HG03457 (cell line): ENCODE data around the gene ANKRD6.
A peak's percentile ranks its signal among the peaks of the same experiment; 100 is the strongest.

Experiments used
- ATAC-seq: cut with Tn5 transposase; IDR thresholded peaks from one replicate; pipeline ENCODE4 v1.9.1; 2021; ENCODE audit warnings: moderate number of reproducible peaks; ENCODE audit not compliant: unreplicated experiment

ANKRD6 gene

DNA sequence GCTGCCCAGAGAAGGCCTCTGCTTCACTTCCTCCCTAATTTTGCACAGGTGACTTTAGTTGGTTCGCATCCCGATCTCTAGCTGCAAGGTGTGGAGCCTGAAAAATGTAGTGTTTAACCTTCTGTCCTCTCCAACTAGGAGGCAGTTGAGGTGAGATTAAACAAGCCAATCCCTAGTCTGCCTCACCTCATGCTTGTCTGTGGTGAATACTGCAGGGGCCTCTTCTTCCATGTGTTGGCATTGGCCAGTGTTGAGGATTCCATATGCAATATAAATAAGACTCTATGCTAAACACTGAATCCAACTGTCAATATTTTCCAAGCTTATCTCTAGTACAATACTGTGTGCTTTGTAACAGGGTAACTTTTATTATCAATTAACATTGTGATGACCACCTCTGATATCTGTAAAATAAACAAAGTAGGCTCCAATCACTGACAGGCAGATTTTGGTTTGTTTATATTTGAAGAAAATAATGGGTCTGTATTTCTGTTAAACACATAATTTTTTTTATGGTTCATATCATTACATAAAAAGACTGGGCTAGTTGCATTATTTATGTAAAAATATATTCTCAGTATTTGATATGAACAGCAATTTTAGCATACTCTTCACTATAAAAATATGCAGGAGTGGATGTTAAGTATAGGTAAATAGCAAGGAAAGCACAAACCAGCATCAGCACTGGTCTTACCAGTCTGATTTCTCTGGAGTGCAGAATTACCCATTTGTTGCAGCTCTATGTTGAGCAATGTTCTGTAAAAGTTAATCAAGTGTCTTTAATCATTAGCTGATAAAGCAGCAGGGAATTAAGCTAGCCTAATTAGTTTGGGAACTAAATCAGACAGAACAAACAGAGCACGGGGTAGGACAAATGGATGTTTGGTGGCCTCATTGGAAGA, 74.0 kb downstream of the ANKRD6 start:
- ATAC-seq = no peak

GRCh38 chr6:89508755-89509563, 76.0 kb downstream of the ANKRD6 start:
- ATAC-seq = no peak

DNA sequence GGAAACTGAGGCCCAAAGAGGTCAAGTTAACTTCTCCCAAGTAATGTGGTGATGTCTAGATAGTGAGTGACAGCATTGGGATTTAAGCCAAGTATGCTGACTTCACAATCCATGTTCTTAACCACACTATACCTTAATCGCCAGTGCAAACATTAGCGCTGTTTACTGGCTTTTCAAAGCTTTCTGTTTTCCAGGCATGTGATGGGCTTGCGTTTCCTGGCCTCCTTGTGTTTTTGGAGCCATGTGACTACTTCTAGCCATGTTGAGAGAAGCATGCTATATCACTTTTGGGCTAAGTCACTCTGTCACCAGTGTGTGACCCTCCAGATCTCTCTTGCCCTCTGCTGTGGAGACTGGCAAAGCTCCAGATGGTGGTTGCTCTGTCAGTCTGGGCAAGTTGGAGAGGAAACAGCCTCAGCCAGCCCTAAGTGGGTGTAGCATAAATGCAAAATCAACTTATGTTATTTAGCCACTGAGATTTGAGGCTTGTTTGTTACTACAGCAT, 76.9 kb downstream of the ANKRD6 start:
- ATAC-seq = no peak

DNA sequence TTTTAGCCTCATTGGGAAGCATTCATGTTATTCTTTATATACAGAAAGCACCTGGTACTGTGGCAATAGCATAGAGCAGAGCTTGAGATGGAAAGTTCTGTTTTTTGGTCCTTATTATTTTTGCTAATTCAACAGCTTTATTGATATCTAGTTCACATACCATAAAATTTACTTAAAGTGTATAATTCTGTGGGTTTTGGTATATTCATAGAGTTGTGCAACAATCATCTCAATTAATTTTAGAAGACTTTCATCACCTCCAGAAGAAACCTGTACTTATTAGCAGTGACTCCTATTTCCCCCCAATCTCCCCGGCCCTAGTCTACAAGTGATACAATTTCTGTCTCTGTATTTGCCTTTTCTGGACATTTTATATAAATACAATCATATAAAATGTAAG, 77.4 kb downstream of the ANKRD6 start:
- ATAC-seq = no peak

- ATAC-seq = no peak
Observed at GRCh38 chr6:89518352-89519055, 85.6 kb downstream of the ANKRD6 start.

DNA sequence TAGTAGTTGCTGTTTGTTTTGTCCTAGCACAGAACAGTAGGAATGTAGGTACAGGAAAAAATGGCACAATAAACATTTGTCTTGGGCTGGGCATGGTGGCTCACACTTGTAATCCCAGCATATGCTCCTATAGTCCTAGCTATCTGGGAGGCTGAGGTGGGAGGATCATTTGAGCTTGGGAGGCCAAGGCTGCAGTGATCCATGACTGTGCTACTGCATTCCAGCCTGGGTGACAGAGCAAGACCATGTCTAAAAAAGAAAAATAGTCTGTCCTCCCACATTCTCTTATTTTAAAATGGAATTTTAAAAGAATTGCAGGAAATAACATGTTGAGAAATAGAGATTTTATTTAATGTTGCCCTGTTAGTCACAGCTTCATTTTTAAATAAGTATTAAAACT, 87.8 kb downstream of the ANKRD6 start:
- ATAC-seq = no peak

DNA sequence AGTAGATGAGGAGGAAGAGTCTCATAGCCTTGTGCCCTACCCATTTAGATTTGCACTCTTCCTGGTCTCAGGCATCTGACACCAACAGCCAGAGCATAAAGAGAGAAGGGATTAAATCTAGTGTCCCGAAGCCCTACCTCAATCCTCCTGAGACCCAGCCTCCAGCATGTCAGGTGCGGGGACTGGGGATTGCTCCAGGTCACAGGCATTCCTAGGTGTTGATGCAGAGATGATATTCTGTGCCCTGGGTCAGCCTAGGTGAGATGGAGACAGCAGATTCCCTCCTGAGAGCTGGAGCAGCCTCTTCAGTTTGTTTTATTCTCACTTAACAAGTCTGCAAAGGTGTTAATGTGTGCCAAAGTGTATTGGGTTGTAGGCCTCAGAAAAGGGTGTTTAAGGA, 89.8 kb downstream of the ANKRD6 start:
- no peak for ATAC-seq

- ATAC-seq = no peak
Observed at GRCh38 chr6:89525786-89526562, 93.0 kb downstream of the ANKRD6 start.

DNA sequence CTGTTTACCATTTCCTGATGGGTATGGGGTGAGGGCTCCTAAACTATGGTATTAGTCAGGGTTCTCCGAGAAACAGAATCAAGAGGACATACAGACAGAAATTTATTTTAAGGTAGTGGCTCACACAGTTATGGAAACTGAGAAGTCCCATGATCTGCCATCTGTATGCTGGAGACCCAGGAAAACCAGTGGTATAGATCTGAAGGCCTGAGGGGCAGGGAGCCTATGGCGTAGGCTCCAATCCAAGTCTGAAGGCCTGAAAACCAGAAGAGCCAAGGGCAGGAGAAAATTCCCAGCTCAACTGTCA, 93.6 kb downstream of the ANKRD6 start:
- ATAC-seq = no peak

DNA sequence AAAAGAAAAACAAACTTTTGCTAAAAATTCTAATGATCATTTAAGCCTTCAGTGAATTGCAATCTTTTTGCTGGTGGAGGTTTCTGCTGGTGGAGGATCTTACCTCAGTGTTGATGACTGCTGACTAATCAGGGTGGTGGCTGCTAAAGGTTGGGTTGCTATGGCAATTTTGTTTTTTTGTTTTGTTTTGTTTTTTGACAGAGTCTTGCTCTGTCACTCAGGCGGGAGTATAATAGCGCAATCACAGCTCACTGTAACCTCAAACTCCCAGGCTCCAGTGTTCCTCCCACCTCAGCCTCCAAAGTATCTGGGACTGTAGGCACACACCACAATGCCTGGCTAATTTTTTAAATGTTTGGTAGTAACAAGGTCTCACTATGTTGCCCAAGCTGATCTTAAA, 94.7 kb downstream of the ANKRD6 start:
- ATAC-seq = no peak

DNA sequence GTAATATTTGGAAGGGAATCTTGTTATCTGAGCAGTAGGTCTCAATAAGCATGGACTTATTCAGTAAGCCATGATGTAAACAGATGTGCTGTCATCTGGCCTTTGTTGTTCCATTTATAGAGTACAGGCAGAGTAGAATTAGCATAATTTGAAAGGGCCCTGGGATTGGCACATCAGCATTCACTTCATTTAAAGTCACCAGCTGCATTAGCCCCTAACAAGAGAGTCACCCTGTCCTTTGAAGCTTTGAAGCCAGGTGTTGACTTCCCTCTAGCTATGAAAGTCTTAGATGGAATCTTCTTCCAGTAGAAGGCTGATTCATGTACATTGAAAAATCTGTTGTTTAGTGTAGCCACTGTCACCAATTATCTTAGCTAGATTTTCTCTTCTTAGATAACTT, 95.9 kb downstream of the ANKRD6 start:
- ATAC-seq = no peak

DNA sequence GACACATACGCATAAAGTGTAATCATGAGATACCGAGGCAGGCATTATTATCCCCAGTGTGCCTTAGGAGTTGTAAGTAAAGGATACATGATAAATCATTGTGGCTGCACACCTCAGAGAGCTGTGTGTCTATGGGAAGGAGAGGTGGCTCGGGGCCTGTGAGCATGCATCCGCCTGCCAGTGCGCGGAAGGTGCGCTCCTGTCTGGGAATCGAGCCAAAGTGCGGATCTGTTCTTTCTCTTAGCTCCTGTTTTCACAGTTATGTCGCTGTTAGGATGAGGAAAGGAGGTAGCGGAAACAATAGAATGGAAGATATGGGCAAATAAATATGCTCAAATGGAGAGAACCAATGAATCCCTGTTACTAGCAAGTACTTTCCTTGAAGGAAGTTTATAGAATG, 98.0 kb downstream of the ANKRD6 start:
- ATAC-seq = no peak

DNA sequence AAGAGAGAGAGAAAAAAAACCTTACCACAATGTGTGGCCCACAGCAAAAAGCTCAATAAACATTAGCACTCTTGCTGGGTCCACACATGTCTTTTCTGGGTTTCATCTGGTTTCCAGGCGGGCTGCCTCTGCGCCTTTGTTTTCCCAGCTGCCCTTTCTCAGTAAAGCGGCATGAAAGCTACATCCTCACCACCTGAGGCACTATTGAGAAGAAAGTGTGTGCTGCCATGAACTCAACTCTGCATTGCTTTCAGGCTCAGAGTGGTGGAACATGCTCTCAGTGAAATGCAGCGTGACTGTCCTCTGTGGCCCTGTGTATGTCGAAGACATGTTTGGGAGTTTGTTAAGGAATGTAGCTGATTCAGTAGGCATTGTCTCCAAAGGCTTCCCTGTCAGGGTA, 103.3 kb downstream of the ANKRD6 start:
- no peak for ATAC-seq

- no peak for ATAC-seq
Observed at GRCh38 chr6:89539779-89540178, 106.8 kb downstream of the ANKRD6 start.

GRCh38 chr6:89542081-89542857, 109.3 kb downstream of the ANKRD6 start:
- ATAC-seq = peak; percentile 89

- ATAC-seq = peak; percentile 14
Observed at GRCh38 chr6:89542866-89543265, 109.9 kb downstream of the ANKRD6 start.

- ATAC-seq = no peak
Observed at GRCh38 chr6:89547281-89547680, 114.3 kb downstream of the ANKRD6 start.

DNA sequence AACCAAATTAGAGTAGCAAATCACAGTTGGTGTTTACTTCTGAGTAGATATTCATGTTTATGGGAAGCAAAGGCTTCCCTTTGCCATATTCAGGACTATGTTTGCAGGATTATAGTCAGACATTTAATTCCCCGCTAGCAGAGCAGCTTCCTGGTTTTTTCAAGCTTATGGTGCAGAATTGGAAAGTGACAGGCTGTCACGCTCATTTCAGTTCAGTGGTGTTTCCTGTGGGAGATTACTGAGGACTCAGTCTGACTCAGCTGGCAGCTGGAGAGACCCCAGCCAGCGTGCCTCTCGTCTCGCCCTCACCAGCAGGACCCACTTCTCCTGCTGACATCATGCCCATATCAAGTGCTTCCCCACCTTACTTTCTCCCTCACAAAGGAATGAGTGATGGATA, 120.5 kb downstream of the ANKRD6 start:
- no peak for ATAC-seq

- no peak for ATAC-seq
Observed at GRCh38 chr6:89554106-89554505, 121.2 kb downstream of the ANKRD6 start.

DNA sequence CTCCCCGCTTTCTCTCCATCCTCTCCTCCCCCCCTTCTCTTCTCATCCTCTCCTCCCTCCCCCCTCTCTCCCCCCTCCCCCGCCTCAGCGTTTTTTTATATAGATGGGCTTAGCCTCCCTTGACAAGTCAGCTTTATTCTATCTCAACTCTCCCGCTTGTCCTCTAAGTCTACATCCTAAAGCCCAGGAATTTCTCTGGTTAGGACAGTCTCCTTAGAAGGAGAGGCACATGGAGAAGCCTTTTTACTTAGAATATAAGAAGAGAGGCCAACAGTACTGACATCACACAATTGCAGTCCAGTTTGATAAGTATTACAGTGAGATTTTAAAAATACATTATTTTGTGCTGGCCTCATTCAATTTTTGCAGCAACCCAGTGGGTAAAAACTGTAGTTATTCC, 122.1 kb downstream of the ANKRD6 start:
- ATAC-seq = no peak
